ENCODE measurements around the gene TNNT3.

The TNNT3 gene

GRCh38 chr11:1966531-1966930, 47.0 kb downstream of the TNNT3 start:
- Histone ChIP-seq H3K4me3 (ENCODE audit: insufficient read length, low read depth) (no peak overlapping the region), H3K9me3 (ENCODE audit: insufficient read depth, low read length) (no peaks in the 10 kb centered on the region), H3K9ac (ENCODE audit: insufficient read length, low read depth) (no peak overlapping the region), H3K36me3 (ENCODE audit: insufficient read depth, insufficient read length, low read length) (no peaks in the 10 kb centered on the region), H3K27me3 (ENCODE audit: insufficient read depth, insufficient read length) (no peaks in the 10 kb centered on the region), H3K4me1 (ENCODE audit: insufficient read depth, insufficient read length) (no peaks in the 10 kb centered on the region)
- TF ChIP-seq ZNF274 (IDR thresholded peaks at IDR 0.05; ENCODE audit: low read depth, low read length): no peak
- no peak for TF ChIP-seq YY1 (IDR thresholded peaks at IDR 0.05; ENCODE audit: insufficient read depth, insufficient read length)
- no peak for TF ChIP-seq SUZ12 (IDR thresholded peaks at IDR 0.05; ENCODE audit: extremely low read depth, insufficient read depth, insufficient read length)
- no peak for DNase-seq (ENCODE audit: low read depth, low spot score)

GRCh38 chr11:1967641-1968225, 48.2 kb downstream of the TNNT3 start:
- no peak for TF ChIP-seq YY1 (IDR thresholded peaks at IDR 0.05; ENCODE audit: insufficient read depth, insufficient read length)
- no peak for TF ChIP-seq ZNF274 (IDR thresholded peaks at IDR 0.05; ENCODE audit: low read depth, low read length)
- no peak for TF ChIP-seq SUZ12 (IDR thresholded peaks at IDR 0.05; ENCODE audit: extremely low read depth, insufficient read depth, insufficient read length)
- Histone ChIP-seq H3K36me3 (ENCODE audit: insufficient read depth, insufficient read length, low read length) (no peaks in the 10 kb centered on the region), H3K9ac (ENCODE audit: insufficient read length, low read depth) (no peak overlapping the region)

GRCh38 chr11:1968454-1969002, 49.0 kb downstream of the TNNT3 start:
- Histone ChIP-seq H3K36me3 (ENCODE audit: insufficient read depth, insufficient read length, low read length) (no peaks in the 10 kb centered on the region), H3K4me3 (ENCODE audit: insufficient read length, low read depth) (no peak overlapping the region), H3K4me1 (ENCODE audit: insufficient read depth, insufficient read length) (no peaks in the 10 kb centered on the region), H3K27me3 (ENCODE audit: insufficient read depth, insufficient read length) (no peaks in the 10 kb centered on the region), H3K9me3 (ENCODE audit: insufficient read depth, low read length) (no peaks in the 10 kb centered on the region), H3K9ac (ENCODE audit: insufficient read length, low read depth) (no peak overlapping the region)
- DNase-seq (ENCODE audit: low read depth, low spot score): no peak
- TF ChIP-seq SUZ12 (IDR thresholded peaks at IDR 0.05; ENCODE audit: extremely low read depth, insufficient read depth, insufficient read length) (no peak), YY1 (IDR thresholded peaks at IDR 0.05; ENCODE audit: insufficient read depth, insufficient read length) (no peak), ZNF274 (IDR thresholded peaks at IDR 0.05; ENCODE audit: low read depth, low read length) (no peak)

More at GRCh38 chr11:1967641-1968225, 48.2 kb downstream of the TNNT3 start:
- H3K27me3 ChIP-seq (ENCODE audit: insufficient read depth, insufficient read length): no peaks in the 10 kb centered on the region
- H3K9me3 ChIP-seq (ENCODE audit: insufficient read depth, low read length): no peaks in the 10 kb centered on the region
- no peak overlapping the region for H3K4me3 ChIP-seq (ENCODE audit: insufficient read length, low read depth)
- DNase-seq (ENCODE audit: low read depth, low spot score): no peak
- H3K4me1 ChIP-seq (ENCODE audit: insufficient read depth, insufficient read length): no peaks in the 10 kb centered on the region

GRCh38 chr11:1969035-1969434, 49.5 kb downstream of the TNNT3 start:
- H3K9ac ChIP-seq (ENCODE audit: insufficient read length, low read depth): no peak overlapping the region
- no peak overlapping the region for H3K4me3 ChIP-seq (ENCODE audit: insufficient read length, low read depth)
- no peaks in the 10 kb centered on the region for H3K27me3 ChIP-seq (ENCODE audit: insufficient read depth, insufficient read length)
- H3K36me3 ChIP-seq (ENCODE audit: insufficient read depth, insufficient read length, low read length): no peaks in the 10 kb centered on the region
- no peaks in the 10 kb centered on the region for H3K4me1 ChIP-seq (ENCODE audit: insufficient read depth, insufficient read length)
- TF ChIP-seq ZNF274 (IDR thresholded peaks at IDR 0.05; ENCODE audit: low read depth, low read length): no peak
- no peak for TF ChIP-seq YY1 (IDR thresholded peaks at IDR 0.05; ENCODE audit: insufficient read depth, insufficient read length)
- no peak for TF ChIP-seq SUZ12 (IDR thresholded peaks at IDR 0.05; ENCODE audit: extremely low read depth, insufficient read depth, insufficient read length)
- no peaks in the 10 kb centered on the region for H3K9me3 ChIP-seq (ENCODE audit: insufficient read depth, low read length)
- DNase-seq (ENCODE audit: low read depth, low spot score): no peak

GRCh38 chr11:1969776-1970175, 50.3 kb downstream of the TNNT3 start:
- no peak overlapping the region for H3K9ac ChIP-seq (ENCODE audit: insufficient read length, low read depth)
- no peaks in the 10 kb centered on the region for H3K9me3 ChIP-seq (ENCODE audit: insufficient read depth, low read length)
- TF ChIP-seq ZNF274 (IDR thresholded peaks at IDR 0.05; ENCODE audit: low read depth, low read length) (no peak), SUZ12 (IDR thresholded peaks at IDR 0.05; ENCODE audit: extremely low read depth, insufficient read depth, insufficient read length) (no peak), YY1 (IDR thresholded peaks at IDR 0.05; ENCODE audit: insufficient read depth, insufficient read length) (no peak)
- H3K4me3 ChIP-seq (ENCODE audit: insufficient read length, low read depth): no peak overlapping the region
- no peak for DNase-seq (ENCODE audit: low read depth, low spot score)
- no peaks in the 10 kb centered on the region for H3K36me3 ChIP-seq (ENCODE audit: insufficient read depth, insufficient read length, low read length)
- no peaks in the 10 kb centered on the region for H3K4me1 ChIP-seq (ENCODE audit: insufficient read depth, insufficient read length)
- H3K27me3 ChIP-seq (ENCODE audit: insufficient read depth, insufficient read length): no peaks in the 10 kb centered on the region

GRCh38 chr11:1970956-1971355, 51.5 kb downstream of the TNNT3 start:
- DNase-seq (ENCODE audit: low read depth, low spot score): no peak
- Histone ChIP-seq H3K27me3 (ENCODE audit: insufficient read depth, insufficient read length) (no peaks in the 10 kb centered on the region), H3K9me3 (ENCODE audit: insufficient read depth, low read length) (no peaks in the 10 kb centered on the region), H3K4me3 (ENCODE audit: insufficient read length, low read depth) (no peak overlapping the region), H3K4me1 (ENCODE audit: insufficient read depth, insufficient read length) (no peaks in the 10 kb centered on the region), H3K9ac (ENCODE audit: insufficient read length, low read depth) (no peak overlapping the region), H3K36me3 (ENCODE audit: insufficient read depth, insufficient read length, low read length) (no peaks in the 10 kb centered on the region)
- no peak for TF ChIP-seq SUZ12 (IDR thresholded peaks at IDR 0.05; ENCODE audit: extremely low read depth, insufficient read depth, insufficient read length)
- TF ChIP-seq ZNF274 (IDR thresholded peaks at IDR 0.05; ENCODE audit: low read depth, low read length): no peak
- TF ChIP-seq YY1 (IDR thresholded peaks at IDR 0.05; ENCODE audit: insufficient read depth, insufficient read length): no peak

- DNase-seq (ENCODE audit: low read depth, low spot score): no peak
- H3K4me3 ChIP-seq (ENCODE audit: insufficient read length, low read depth): no peak overlapping the region
- TF ChIP-seq ZNF274 (IDR thresholded peaks at IDR 0.05; ENCODE audit: low read depth, low read length): no peak
- no peak for TF ChIP-seq SUZ12 (IDR thresholded peaks at IDR 0.05; ENCODE audit: extremely low read depth, insufficient read depth, insufficient read length)
- TF ChIP-seq YY1 (IDR thresholded peaks at IDR 0.05; ENCODE audit: insufficient read depth, insufficient read length): no peak
- H3K9me3 ChIP-seq (ENCODE audit: insufficient read depth, low read length): no peaks in the 10 kb centered on the region
- H3K27me3 ChIP-seq (ENCODE audit: insufficient read depth, insufficient read length): no peaks in the 10 kb centered on the region
- no peaks in the 10 kb centered on the region for H3K36me3 ChIP-seq (ENCODE audit: insufficient read depth, insufficient read length, low read length)
- H3K4me1 ChIP-seq (ENCODE audit: insufficient read depth, insufficient read length): no peaks in the 10 kb centered on the region
- H3K9ac ChIP-seq (ENCODE audit: insufficient read length, low read depth): no peak overlapping the region
Measured at GRCh38 chr11:1975185-1975584, 55.7 kb downstream of the TNNT3 start.
